ENCODE results near the gene TCF4.

GRCh38 chr18:55457028-55457427 lies 131.0 kb downstream of the TCF4 start:
- TF ChIP-seq, protein P1, sequence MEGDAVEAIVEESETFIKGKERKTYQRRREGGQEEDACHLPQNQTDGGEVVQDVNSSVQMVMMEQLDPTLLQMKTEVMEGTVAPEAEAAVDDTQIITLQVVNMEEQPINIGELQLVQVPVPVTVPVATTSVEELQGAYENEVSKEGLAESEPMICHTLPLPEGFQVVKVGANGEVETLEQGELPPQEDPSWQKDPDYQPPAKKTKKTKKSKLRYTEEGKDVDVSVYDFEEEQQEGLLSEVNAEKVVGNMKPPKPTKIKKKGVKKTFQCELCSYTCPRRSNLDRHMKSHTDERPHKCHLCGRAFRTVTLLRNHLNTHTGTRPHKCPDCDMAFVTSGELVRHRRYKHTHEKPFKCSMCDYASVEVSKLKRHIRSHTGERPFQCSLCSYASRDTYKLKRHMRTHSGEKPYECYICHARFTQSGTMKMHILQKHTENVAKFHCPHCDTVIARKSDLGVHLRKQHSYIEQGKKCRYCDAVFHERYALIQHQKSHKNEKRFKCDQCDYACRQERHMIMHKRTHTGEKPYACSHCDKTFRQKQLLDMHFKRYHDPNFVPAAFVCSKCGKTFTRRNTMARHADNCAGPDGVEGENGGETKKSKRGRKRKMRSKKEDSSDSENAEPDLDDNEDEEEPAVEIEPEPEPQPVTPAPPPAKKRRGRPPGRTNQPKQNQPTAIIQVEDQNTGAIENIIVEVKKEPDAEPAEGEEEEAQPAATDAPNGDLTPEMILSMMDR (conservative IDR thresholded peaks at IDR 0.05; ENCODE audit: low read depth, low read length) = no peak
- no peak for TF ChIP-seq EZH2 (IDR thresholded peaks at IDR 0.05; ENCODE audit: low read length, unreplicated experiment)
